IPS-NIHi11 (cell line): ENCODE results near the gene NUDCD3.
A peak's percentile ranks its signal among the peaks of the same experiment; 100 is the strongest.
"Not testable (repeated sequence)": the region's sequence is repeated elsewhere in the genome, so short reads cannot be mapped to it uniquely, and the experiment has no call there.

ENCODE experiments used
- DNase-seq: peaks from one replicate; pipeline ENCODE4 v3.0.0; 2012; ENCODE audit warnings: mixed read lengths, low spot score

Gene NUDCD3

GRCh38 chr7:44447874-44448425, 42.5 kb downstream of the NUDCD3 start:
- no peak for DNase-seq

GRCh38 chr7:44445986-44446671, 44.3 kb downstream of the NUDCD3 start:
- no peak for DNase-seq

GRCh38 chr7:44441079-44441478, 49.4 kb downstream of the NUDCD3 start:
- no peak for DNase-seq

GRCh38 chr7:44440577-44441078, 49.8 kb downstream of the NUDCD3 start:
- no peak for DNase-seq

- no peak for DNase-seq
Observed at GRCh38 chr7:44439926-44440325, 50.5 kb downstream of the NUDCD3 start.

GRCh38 chr7:44438816-44439215, 51.6 kb downstream of the NUDCD3 start:
- DNase-seq = no peak

- DNase-seq = no peak
Observed at GRCh38 chr7:44434201-44434600, 56.3 kb downstream of the NUDCD3 start.

GRCh38 chr7:44433255-44434022, 57.0 kb downstream of the NUDCD3 start:
- no peak for DNase-seq

- no peak for DNase-seq
Observed at GRCh38 chr7:44432381-44432977, 58.0 kb downstream of the NUDCD3 start.

- DNase-seq = peak; percentile 58
Observed at GRCh38 chr7:44431091-44431608, 59.3 kb downstream of the NUDCD3 start.

- no peak for DNase-seq
Observed at GRCh38 chr7:44430054-44430453, 60.4 kb downstream of the NUDCD3 start.

GRCh38 chr7:44424762-44425161, 65.7 kb downstream of the NUDCD3 start:
- not testable (repeated sequence) for DNase-seq

GRCh38 chr7:44416941-44417340, 73.5 kb downstream of the NUDCD3 start:
- no peak for DNase-seq

GRCh38 chr7:44415510-44415909, 74.9 kb downstream of the NUDCD3 start:
- no peak for DNase-seq

- no peak for DNase-seq
Observed at GRCh38 chr7:44415047-44415446, 75.4 kb downstream of the NUDCD3 start.

GRCh38 chr7:44411306-44411705, 79.2 kb downstream of the NUDCD3 start:
- no peak for DNase-seq

GRCh38 chr7:44408596-44408995, 81.9 kb downstream of the NUDCD3 start:
- DNase-seq = peak; percentile 66

GRCh38 chr7:44403775-44404174, 86.7 kb downstream of the NUDCD3 start:
- no peak for DNase-seq

GRCh38 chr7:44403176-44403759, 87.2 kb downstream of the NUDCD3 start:
- DNase-seq = no peak

- DNase-seq = no peak
Observed at GRCh38 chr7:44402401-44403060, 87.9 kb downstream of the NUDCD3 start.

- DNase-seq = no peak
Observed at GRCh38 chr7:44401692-44402091, 88.8 kb downstream of the NUDCD3 start.
